Raji (cell line): ENCODE data around the gene ANO6.

ENCODE experiments used
- POLR2A ChIP-seq: IDR thresholded peaks from 2 replicates; pipeline ENCODE4 v1.6.1; 2011; ENCODE audit warnings: low read depth, low read length, control low read depth; ENCODE audit not compliant: insufficient read depth

The ANO6 gene

DNA sequence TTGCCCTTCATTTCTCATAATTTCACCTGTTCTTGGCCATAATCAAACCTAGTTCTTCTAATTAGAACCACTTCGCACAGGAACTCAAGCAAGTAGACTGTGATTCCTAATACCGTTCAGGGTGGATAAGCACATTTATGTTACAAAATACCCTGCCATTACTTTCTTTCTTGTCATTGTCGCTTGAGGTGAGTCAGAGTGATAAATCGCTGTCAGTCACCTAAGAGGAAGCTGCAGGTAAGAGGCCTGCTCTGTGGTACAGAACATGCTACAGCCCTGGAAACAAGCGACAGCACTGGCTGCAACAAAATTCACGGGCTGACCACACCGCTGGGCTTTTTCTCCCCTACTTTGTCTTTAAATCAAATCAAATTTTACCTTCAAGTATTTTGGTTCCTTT, 218.2 kb downstream of the ANO6 start:
- no peak for TF ChIP-seq POLR2A

DNA sequence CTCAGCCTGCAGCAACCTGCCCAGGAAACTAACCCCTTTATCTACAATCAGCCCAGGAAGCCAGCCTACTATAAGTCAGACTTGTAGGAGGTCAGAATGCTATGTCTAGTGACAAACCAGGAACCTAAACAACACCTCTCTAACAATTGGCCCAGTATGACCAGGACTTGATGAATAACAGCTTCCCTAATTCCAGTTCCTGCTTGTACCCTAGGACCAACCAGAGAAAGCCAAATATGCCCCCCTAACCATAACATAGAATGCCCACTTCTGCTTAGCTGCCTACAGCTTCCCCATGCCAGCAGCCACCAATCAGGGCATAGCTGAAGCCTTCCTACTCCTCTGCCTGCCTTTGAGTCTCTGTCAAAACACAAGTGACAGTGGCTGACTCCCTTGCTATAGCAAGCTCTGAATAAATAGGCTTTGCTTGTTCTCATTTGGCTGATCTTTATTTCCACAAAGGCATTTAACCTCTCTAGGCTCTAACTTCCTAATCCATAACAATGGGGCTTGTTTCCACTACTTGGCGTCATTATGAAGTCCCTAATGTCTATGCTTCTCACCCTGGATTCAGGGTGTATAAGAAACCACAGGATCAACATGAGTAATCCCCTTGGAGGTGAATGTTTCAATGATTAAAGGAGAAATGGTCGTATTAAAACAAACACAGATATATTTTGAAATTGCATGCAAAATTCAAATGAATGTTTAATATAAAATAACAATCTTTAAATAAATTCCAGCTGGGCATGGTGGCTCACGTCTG, 220.2 kb downstream of the ANO6 start:
- no peak for TF ChIP-seq POLR2A

DNA sequence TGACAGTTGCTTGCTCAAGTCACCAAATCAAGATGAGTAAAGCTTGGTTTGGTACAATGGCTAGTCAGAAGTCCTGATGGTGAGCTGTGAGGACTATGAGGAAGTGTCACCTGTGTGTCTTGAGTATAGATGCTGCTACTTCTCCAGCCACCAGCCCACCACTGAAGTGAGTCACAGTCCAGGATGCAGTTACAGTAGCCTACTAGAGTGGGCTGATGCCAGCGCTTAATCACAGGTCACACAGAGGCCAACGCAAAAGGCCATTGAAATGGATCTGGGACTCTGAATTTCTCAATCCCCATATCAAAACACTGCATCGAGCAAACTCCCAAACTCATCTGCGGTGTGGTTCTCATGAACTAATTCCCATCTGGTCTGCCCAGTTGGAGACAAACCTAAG, 223.1 kb downstream of the ANO6 start:
- no peak for TF ChIP-seq POLR2A

DNA sequence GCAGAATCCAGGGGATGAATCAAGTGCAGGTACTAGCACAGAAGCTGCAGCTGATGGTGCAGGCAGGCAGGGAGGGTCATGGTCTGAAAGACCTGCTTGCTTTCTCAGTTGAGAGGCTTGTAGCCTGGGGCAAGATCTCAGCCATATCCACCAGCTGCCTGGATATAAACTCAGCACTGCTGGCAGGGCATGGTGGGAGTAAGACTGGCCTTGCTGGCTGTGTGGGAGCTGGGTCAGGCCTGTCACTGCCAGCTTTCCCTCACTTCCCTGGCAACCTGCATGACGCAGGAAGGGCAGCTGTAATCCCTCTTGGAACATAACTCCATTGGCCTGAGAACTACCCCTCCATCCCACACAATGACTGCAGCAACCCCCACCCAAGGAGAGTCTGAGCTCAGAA, 230.1 kb downstream of the ANO6 start:
- no peak for TF ChIP-seq POLR2A

DNA sequence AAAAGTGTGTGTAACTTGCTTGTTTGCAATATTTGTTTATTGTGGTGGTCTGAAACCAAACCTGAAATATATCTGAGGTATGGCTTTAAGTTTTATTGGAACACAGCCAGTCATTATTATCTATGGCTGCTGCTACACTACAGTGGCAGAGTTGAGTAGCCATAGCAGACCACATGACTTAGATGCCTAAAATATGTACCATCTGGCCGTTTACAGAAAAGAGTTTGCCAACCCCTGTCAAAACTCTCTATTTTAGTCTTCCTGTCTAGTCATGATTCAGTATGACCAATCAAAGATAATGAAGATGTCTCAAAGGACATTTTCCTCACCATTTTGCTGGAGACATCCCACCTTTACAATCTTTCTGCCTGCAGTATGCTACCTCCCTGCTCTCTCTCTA, 242.3 kb downstream of the ANO6 start:
- TF ChIP-seq POLR2A, result no peak

DNA sequence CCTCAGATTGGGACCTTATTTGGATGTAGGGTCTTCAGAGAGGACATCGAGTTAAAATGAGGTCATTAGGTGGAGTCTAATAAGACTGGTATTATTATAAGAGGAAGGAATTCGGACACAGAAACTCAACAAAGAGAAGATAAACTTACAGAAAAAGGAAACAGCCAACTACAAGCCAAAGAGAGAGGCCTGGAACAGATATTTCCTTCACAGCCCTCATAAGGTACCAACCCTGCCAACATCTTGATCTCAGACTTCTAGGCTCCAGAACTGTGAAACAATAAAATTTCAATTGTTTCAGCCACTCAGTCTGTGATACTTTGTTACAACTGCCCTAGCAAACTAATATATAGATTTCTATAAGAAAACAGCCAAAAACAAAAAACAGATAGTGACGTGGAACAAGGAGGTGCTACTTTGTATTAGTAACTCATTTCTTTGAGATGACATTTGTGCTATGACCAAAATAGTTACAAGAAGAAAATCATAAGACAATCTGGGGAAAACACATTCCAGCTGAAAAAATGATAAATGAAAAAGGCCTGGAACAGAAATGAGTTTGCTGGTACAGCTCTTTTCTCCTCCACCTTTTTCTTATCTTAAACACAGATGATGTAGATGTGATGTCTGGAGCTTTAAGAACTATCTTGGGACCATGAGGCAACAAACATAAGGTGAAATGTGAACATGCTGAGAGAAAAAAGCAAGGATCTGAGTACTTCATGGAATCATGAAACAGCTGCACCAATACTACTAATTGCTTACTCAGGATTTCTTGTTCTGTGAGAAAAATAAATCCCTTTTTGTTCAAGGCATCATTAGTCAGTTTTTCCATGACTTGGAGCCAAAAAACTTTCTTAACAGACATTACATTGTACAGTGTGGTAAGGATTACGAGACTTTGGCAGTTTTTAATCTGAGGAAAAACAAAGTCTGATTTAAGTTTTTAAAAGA, 243.2 kb downstream of the ANO6 start:
- TF ChIP-seq POLR2A, result no peak

DNA sequence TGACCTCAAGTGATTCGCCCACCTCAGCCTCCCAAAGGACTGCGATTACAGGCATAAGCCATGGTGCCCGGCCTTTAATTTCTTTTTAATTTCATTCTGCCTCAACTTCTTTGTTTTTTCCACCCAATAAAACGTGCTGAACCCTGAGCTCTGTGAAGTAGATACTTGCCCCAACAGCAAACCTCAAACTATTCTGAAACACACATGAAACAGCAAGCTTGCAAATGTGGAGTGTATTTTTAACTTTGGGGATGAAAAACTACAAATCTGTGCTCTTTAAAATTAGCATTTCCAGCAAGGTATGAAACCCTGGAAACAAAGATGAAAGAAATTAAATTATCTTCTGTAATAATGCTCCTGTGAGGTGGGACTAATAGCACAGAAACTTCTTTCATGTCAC, 246.6 kb downstream of the ANO6 start:
- TF ChIP-seq POLR2A, result no peak

DNA sequence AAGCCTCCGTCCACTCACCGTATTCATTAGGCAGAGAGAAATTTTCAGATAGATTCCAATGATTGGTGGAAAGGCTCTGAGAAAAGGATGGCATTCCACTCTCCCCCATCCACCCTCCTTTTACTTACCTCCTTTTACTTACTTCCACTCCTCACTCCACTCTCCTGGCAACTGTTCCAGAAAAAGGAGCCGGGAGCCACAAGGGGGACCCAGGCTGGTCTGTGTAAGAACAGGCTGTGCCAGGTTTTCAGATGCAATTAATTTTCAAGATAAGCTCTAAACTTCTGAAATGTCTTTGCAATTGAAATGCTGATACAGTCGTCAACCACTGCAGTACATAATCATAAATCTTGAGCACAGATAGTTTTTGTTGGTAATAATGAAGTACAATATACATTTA, 248.8 kb downstream of the ANO6 start:
- TF ChIP-seq POLR2A, result no peak

DNA sequence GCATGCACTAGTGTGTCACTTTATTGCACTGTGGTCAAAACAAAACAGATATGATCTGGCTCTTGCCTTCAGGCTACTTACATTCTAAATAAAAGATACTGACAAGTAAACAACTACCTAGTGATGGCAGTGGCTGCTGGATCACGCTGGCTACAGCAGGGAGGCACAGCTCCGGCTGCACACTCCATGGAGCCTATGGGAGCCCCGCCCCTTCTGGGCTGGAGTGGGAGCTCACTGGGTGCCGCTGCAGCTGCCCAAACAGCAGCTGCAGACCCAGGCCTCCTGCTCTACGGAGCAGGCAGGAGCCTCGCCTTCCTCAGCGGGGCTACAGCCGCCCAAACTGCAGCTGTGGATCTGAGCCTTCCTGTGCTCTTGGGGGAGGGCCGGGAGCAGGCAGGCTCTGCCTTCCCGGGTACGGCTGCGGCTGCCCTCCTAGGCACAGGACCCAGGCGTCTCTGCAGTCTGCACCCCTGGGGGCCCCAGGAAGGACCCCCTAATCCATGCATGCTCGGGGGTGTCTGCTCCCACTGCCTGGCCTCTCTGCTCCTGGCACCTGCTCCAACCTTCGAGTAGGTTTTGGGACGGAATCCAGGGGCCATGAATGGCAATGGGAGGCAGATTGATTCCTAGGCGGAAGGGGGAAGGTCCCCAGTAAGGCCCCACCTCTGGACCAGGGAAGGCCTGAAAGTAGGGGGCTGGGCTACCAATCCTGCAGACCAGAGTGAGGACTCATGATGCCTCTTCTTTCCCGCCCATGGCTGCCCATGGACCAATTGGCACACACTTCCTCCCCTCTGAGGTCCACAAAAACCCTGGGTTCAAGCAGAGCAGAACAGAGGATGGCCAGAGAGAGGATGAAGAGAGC, 253.1 kb downstream of the ANO6 start:
- TF ChIP-seq POLR2A, result no peak

DNA sequence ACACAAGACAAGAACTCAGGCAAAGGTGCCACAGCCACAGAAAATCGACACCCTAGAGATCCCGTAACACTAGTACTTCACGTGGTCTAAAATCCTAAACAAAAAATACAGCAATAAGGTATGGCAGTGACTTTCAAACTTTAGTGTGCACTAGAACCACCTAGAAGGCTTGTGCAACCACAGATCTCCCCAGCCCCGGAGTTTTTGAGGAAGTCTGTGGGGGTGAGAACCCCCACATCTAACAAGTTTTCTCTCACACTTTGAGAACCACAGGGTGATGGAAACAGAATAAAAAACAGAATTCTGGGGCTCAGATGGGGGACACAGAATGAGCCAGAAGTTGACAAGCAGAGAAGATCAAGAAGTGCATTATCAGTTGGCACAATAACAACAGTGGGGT, 254.0 kb downstream of the ANO6 start:
- TF ChIP-seq POLR2A, result no peak

DNA sequence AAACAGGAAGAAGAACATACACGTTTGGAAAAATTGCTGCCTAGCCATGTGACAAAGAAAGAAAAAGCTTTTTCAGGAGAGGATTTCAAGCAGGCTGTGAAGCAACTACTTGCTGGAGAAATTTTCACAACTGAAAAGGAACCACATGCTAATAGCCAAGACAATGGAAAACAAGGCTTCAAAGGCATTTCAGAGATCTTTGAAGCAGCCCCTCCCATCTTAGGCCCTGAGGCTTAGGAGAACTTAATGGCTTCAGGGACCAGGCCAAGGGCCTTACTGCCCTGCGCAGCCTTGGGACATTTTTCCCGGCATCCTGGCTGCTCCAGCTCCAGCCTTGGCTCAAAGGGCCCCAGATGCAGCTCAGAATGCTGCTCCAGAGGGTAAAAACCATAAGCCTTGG, 257.7 kb downstream of the ANO6 start:
- TF ChIP-seq POLR2A, result no peak

DNA sequence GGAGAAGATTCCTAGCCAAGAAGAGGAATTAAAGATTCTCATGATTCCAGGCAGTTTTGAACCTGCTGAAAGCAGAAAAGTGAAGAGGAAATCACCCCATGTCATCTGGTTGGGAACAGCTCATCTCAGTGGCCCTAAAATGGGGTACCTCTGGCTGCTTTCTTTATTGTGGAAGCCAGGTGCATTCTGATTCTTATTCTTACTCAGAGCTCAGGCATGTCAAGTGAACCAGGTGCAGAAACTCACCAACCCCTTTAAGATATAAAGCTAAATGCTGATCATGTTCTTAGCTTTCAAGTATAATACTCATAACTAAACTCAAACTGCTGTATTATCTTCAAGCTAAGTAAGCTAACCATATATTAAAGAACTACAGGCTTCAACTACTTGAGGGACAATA, 259.7 kb downstream of the ANO6 start:
- TF ChIP-seq POLR2A, result no peak

DNA sequence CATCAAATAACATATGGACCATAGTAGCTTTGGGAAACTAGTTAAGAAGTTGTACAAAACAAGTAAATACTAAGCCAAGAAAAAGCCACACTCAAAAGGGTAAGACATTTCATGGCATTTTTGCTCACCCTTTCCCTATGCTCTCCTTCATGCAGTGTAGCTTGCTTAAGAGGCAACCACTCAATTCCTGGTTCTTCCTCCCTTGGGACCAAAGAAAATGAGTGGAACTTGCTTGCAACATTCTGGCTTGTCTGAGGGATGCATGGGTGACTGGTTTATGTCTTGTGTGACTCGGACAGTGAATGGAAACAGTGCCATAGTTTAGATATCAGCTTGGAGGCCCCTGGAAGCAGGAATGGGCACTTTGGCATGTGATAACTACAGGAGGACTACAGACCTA, 261.6 kb downstream of the ANO6 start:
- no peak for TF ChIP-seq POLR2A

DNA sequence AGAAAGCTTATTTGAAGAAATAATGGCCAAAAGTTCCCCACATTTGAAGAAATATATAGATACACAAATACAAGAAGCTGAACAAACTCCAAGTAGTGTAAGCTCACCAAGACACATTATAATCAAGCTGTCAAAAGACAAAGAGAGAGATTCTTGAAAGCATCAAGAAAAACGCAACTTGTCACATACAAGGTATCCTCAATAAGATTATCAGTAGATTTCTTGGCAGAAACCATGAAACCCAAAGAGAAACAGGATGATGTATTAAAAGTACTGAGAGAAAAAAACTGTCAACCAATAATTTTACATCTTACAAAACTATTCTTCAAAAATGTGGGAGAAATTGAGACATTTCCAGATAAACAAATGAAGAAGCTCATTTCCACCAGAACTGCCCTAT, 263.0 kb downstream of the ANO6 start:
- TF ChIP-seq POLR2A, result no peak

DNA sequence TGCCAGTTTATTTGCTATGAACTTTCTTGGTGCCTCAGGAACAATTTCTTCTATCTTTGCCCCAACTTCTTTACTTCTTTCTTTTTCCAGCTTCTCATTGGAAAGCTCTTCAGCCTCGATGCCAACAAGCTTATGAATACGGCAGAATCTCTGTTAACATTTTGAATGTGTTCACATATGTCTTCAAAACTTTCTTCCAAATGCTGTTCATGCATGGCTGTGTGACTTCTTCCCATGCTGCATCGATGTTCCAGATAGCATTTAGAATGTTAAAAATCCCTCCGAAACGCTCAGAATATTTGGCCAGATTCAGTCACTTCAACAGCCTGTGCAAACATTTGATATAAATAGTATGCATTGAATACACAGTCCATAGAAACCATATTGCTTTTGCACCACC, 265.9 kb downstream of the ANO6 start:
- no peak for TF ChIP-seq POLR2A
